K562 (cell line): ENCODE measurements around the gene TBXAS1. TPM values are rescaled to one million over a fixed set of nuclear protein-coding genes. Genes with fewer than 3 reads are reported as not detected.

Experiments
- ATAC-seq: fragments of 200-7000 bp; cut with Tn5 transposase; 3 replicates; pipeline ENCODE4 v1.9.1; 2020; ENCODE audit warnings: moderate library complexity
- BruUV-seq: library from RNA; stranded (reverse); fragments of 400-500 nt; replicated peaks from 2 replicates; lab custom pipeline; 2021; lab: Mats Ljungman, UMichigan
- CTCF ChIA-PET: fragments of 300-600 bp; formaldehyde crosslinking; extraction: SDS; loops from one replicate; lab custom pipeline; 2021; ENCODE audit warnings: low intra/inter-chr PET ratio; lab: Yijun Ruan, JAX
- POLR2A ChIA-PET: fragments of 300-600, 350-650 bp; sonication (Branson Sonifier 250); formaldehyde crosslinking; extraction: SDS; loops from one replicate; lab custom pipeline; 2021; ENCODE audit warnings: antibody characterized with exemption, inconsistent platforms; lab: Yijun Ruan, JAX
- DNase-seq, 4 experiments: peaks; one replicate each; pipeline versions ENCODE4 v3.0.0 to v3.0.0-alpha.2; 2011 to 2018; ENCODE audit warnings: low spot score in 3 of 4, mixed read lengths in 3 of 4; ENCODE audit errors: extremely low read depth in 1 of 4
- FAIRE-seq: peaks from 2 replicates; lab custom pipeline; 2011; peaks lifted over from hg19 to GRCh38; lab: Jason Lieb, UNC
- H2AFZ ChIP-seq: 2 replicates; pipeline ENCODE4 v1.6.0; 2011; ENCODE audit warnings: low read depth, low read length, control low read depth, inconsistent platforms
- H3K27ac ChIP-seq: fragments of 200-600 bp; 3 replicates; pipeline ENCODE4 v1.8.0; 2011; ENCODE audit warnings: low read depth, mild to moderate bottlenecking, control low read depth, inconsistent platforms, low read length, moderate library complexity, mixed read lengths; ENCODE audit errors: extremely low read depth
- H3K27me3 ChIP-seq, 2 experiments: fragments of 300-600 bp in 1 of 2; 2 replicates in 1 of 2; 3 replicates in 1 of 2; pipeline versions ENCODE4 v1.6.0 to v1.8.0; 2011; ENCODE audit warnings: inconsistent platforms in 2 of 2, low read length in 2 of 2, mild to moderate bottlenecking in 1 of 2, mixed read lengths in 1 of 2, moderate library complexity in 1 of 2; ENCODE audit not compliant: control insufficient read depth in 2 of 2, insufficient read depth in 2 of 2
- H3K36me3 ChIP-seq: fragments of 300-600 bp; 3 replicates; pipeline ENCODE4 v1.8.0; 2011; ENCODE audit warnings: mild to moderate bottlenecking, low read length, inconsistent platforms; ENCODE audit not compliant: control insufficient read depth, insufficient read depth
- H3K4me1 ChIP-seq, 2 experiments: fragments of 200-600 bp in 1 of 2; replicated peaks in 1 of 2; 2 replicates in 1 of 2; 3 replicates in 1 of 2; pipeline versions ENCODE4 v1.5.1 to v1.8.0; 2011; ENCODE audit warnings: inconsistent platforms in 2 of 2, low read length in 2 of 2, mild to moderate bottlenecking in 1 of 2, mixed read lengths in 1 of 2, moderate library complexity in 1 of 2; ENCODE audit not compliant: control insufficient read depth in 2 of 2, insufficient read depth in 2 of 2
- H3K4me2 ChIP-seq: 2 replicates; pipeline ENCODE4 v1.6.1; 2011; ENCODE audit warnings: low read length, control low read depth, inconsistent platforms, mixed read lengths; ENCODE audit not compliant: insufficient read depth
- H3K4me3 ChIP-seq: fragments of 200-600 bp; sonication (generic), shearing (Covaris generic); 2 replicates; pipeline ENCODE4 v1.5.1; 2016; ENCODE audit warnings: control low read depth, inconsistent platforms
- H3K79me2 ChIP-seq: fragments of 200-600 bp; 3 replicates; pipeline ENCODE4 v1.8.0; 2011; ENCODE audit warnings: low read length, inconsistent platforms; ENCODE audit not compliant: control insufficient read depth, insufficient read depth
- H3K9ac ChIP-seq, 2 experiments: 2 replicates each; pipeline versions ENCODE4 v1.6.0 to v1.6.1; 2011; ENCODE audit warnings: low read depth in 2 of 2, low read length in 2 of 2, control low read depth in 1 of 2, inconsistent platforms in 1 of 2, mild to moderate bottlenecking in 1 of 2, mixed read lengths in 1 of 2; ENCODE audit not compliant: insufficient read depth in 1 of 2
- H3K9me1 ChIP-seq: one replicate; pipeline ENCODE4 v1.6.0; 2011; ENCODE audit warnings: inconsistent platforms, mild to moderate bottlenecking, low read length, moderate library complexity; ENCODE audit not compliant: control insufficient read depth, insufficient read depth
- H3K9me3 ChIP-seq: replicated peaks from 2 replicates; pipeline ENCODE4 v1.5.1; 2011; ENCODE audit warnings: low read depth, low read length, inconsistent platforms; ENCODE audit not compliant: control insufficient read depth, insufficient read depth
- H4K20me1 ChIP-seq: replicated peaks from 2 replicates; pipeline ENCODE4 v1.6.1; 2011; ENCODE audit warnings: low read length, inconsistent platforms, mixed read lengths; ENCODE audit not compliant: control insufficient read depth, insufficient read depth
- C11orf30 ChIP-seq: fragments of 450-650 bp; IDR thresholded peaks from 2 replicates; pipeline ENCODE4 v1.6.1; 2016; ENCODE audit warnings: low read depth, mild to moderate bottlenecking
- MAFF ChIP-seq: IDR thresholded peaks from 2 replicates; pipeline ENCODE4 v1.6.1; 2012; ENCODE audit warnings: low read length, improper control_type of control experiment
- MAFG ChIP-seq: fragments of 450-650 bp; conservative IDR thresholded peaks from 2 replicates; pipeline ENCODE4 v1.6.1; 2016; ENCODE audit warnings: missing genetic modification characterization, missing compliant biosample characterization
- MAFK ChIP-seq: IDR thresholded peaks from 2 replicates; pipeline ENCODE4 v1.6.1; 2011; ENCODE audit warnings: low read length, improper control_type of control experiment
- MEF2D ChIP-seq: conservative IDR thresholded peaks from 2 replicates; pipeline ENCODE4 v1.6.1; 2016; ENCODE audit warnings: low read depth, missing genetic modification characterization, missing compliant biosample characterization
- SMAD1 ChIP-seq: fragments of 150-350 bp; IDR thresholded peaks from 2 replicates; pipeline ENCODE4 v1.6.1; 2014; ENCODE audit warnings: low read length, low read depth; ENCODE audit not compliant: partially characterized antibody
- ZNF316 ChIP-seq: fragments of 450-650 bp; IDR thresholded peaks from 2 replicates; pipeline ENCODE4 v1.6.1; 2016
- WGBS: fragments of 100-300 bp; shearing (Covaris generic); methylation state at CpG from one replicate; pipeline ENCODE4 v1.1.6; 2016; ENCODE audit warnings: low coverage, mixed read lengths; ENCODE audit not compliant: insufficient coverage; ENCODE audit errors: missing lambda C conversion rate; 5-methylcytosine and 5-hydroxymethylcytosine counted together
- in situ Hi-C: fragments of 300-500 bp; cut with MboI; formaldehyde crosslinking; loops from 4 replicates; pipeline ENCODE4 v1.15.0; 2018; ENCODE audit warnings: inconsistent platforms, mixed read lengths
- intact Hi-C: fragments of 100-400 bp; cut with micrococcal nuclease; formaldehyde crosslinking; loops from 2 replicates; pipeline ENCODE4 v1.14.2; 2022
- polyA plus RNA-seq, 8 experiments: library from polyadenylated mRNA; depleted of rRNA in 4 of 8; stranded (reverse) in 5 of 8; unstranded in 3 of 8; fragments of >200 nt; fragmentation: Nextera tagmentation in 2 of 8; fragmentation: Illumina TruSeq in 1 of 8; extraction: Ambion mirVana in 2 of 8; extraction: Trizol in 1 of 8; gene quantifications; 2 replicates each; pipeline versions ENCODE4 v1.2.1 to v1.2.3, GENCODE V29; 2011 to 2014; ENCODE audit warnings: inconsistent platforms in 1 of 8, missing spikeins in 1 of 8
- total RNA-seq, 7 experiments: library from RNA; depleted of rRNA in 6 of 7; stranded (reverse); fragments of >200 nt in 6 of 7; fragmentation: Illumina TruSeq in 2 of 7; extraction: Trizol in 2 of 7; gene quantifications; 2 replicates each; pipeline versions ENCODE4 v1.2.1 to v1.2.3, GENCODE V29; 2011 to 2021; ENCODE audit warnings: low replicate concordance in 1 of 7
- TF ChIP-seq, protein P1 (sequence below): fragments of 250-450 bp; sonication (Bioruptor Pico); IDR thresholded peaks from 2 replicates; pipeline ENCODE4 v1.9.0; 2021; ENCODE audit warnings: mild to moderate bottlenecking

Gene TBXAS1
- total and polyA plus RNA-seq, 9 of the 15 experiments (the other 6 are each of a cell fraction or from before 2014, with no cell fraction given), result 1.1 to 8.3 (median 1.9) TPM

DNA sequence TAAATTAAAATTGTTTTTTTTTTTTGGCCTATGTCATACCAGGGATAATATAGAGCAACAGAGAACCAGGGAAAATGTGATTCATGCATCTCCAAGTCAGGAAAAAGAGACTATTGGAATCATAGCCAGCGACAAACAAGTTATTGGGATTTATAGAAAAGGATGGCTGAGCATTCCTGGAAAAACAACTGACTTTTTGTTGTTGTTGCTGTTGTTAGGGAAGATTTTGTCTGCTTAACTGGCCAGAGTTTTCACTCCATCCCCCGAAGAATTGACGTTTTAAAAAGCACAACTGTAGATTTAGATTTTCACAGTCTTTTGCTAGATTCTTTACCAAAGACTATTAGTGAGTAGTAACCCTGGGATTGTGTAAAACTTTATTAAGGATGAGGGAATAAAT, 112.4 kb downstream of the TBXAS1 start:
- H3K27ac ChIP-seq, result no peak overlapping the region
- peaks cover 12% of the 10 kb centered on the region for H3K36me3 ChIP-seq
- POLR2A ChIA-PET, result interaction anchor here (1.2 to 1.5 kb wide), 4 partner anchors 9 to 35 kb away, joined by 3 to 7 read pairs (median 4); no protein-coding TSS in a partner anchor
- intact Hi-C loops, result no loop called here
- H3K9me3 ChIP-seq, result 0 out of 2 replicates have a peak, but pooled peaks cover 1% of the 10 kb centered on the region
- in situ Hi-C loops, result no loop called here
- no peaks in the 10 kb centered on the region for H3K27me3 ChIP-seq
- peaks cover 9 to 18% of the 10 kb centered on the region in 2 experiments; a peak in 3 of 5 replicates for H3K4me1 ChIP-seq
- WGBS, result 68% methylated on average over 3 of the region's 3 CpGs
- TF ChIP-seq MEF2D, result no peak
- H2AFZ ChIP-seq, result no peak overlapping the region
- H3K9me1 ChIP-seq, result no peaks in the 10 kb centered on the region
- no peaks in the 10 kb centered on the region for H3K79me2 ChIP-seq
- no peaks in the 10 kb centered on the region for H4K20me1 ChIP-seq
- CTCF ChIA-PET, result no interaction called here
- no peak for FAIRE-seq
- H3K4me2 ChIP-seq, result no peak overlapping the region
- ATAC-seq, result no peak
- H3K4me3 ChIP-seq, result no peak overlapping the region
- no peak overlapping the region for H3K9ac ChIP-seq
- DNase-seq, result no peak
- no TSS peak for BruUV-seq

- peaks cover 15% of the 10 kb centered on the region for H3K36me3 ChIP-seq
- TF ChIP-seq SMAD1 (no peak), MAFG (peak; percentile 17; the same call in 1 of the 2 replicates), C11orf30 (peak; percentile 50), ZNF316 (peak; percentile 80), MAFK (peak; percentile 23; the same call in 1 of the 2 replicates), MAFF (peak; percentile 51)
- TF ChIP-seq, protein P1, sequence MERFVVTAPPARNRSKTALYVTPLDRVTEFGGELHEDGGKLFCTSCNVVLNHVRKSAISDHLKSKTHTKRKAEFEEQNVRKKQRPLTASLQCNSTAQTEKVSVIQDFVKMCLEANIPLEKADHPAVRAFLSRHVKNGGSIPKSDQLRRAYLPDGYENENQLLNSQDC (CRISPR knock-in tag), result no peak
- H4K20me1 ChIP-seq, result no peaks in the 10 kb centered on the region
- ChIA-PET POLR2A (interaction anchor here (0.7 kb wide), 1 partner anchor 33 kb away, joined by 3 read pairs; no protein-coding TSS in a partner anchor), CTCF (no interaction called here)
- no peak overlapping the region for H3K9ac ChIP-seq
- H3K9me1 ChIP-seq, result no peaks in the 10 kb centered on the region
- DNase-seq, result no peak
- ATAC-seq, result no peak
- H3K27ac ChIP-seq, result no peak overlapping the region
- no peak overlapping the region for H2AFZ ChIP-seq
- peaks cover 9 to 14% of the 10 kb centered on the region in 2 experiments; a peak in 3 of 5 replicates for H3K4me1 ChIP-seq
- in situ Hi-C loops, result no loop called here
- no peaks in the 10 kb centered on the region for H3K79me2 ChIP-seq
- no peaks in the 10 kb centered on the region for H3K27me3 ChIP-seq
- 83% methylated on average over 2 of the region's 2 CpGs for WGBS
- no TSS peak for BruUV-seq
- FAIRE-seq, result no peak
- H3K4me2 ChIP-seq, result no peak overlapping the region
- no peak overlapping the region for H3K4me3 ChIP-seq
- intact Hi-C loops, result no loop called here
- H3K9me3 ChIP-seq, result 0 out of 2 replicates have a peak, but pooled peaks cover 3% of the 10 kb centered on the region
Measured at GRCh38 chr7:139941866-139942265, 112.8 kb downstream of the TBXAS1 start.
